GM12865 (cell line): ENCODE data around the gene TAF1C.

Source experiments
- DNase-seq: peaks from one replicate; pipeline ENCODE4 v3.0.0; 2010; ENCODE audit warnings: low read depth
- H3K4me3 ChIP-seq: 2 replicates; pipeline ENCODE4 v1.5.1; 2011; ENCODE audit warnings: mild to moderate bottlenecking, low read depth, low read length, control low read depth
- TF ChIP-seq, protein P1 (sequence below): IDR thresholded peaks from 2 replicates; pipeline ENCODE4 v1.5.1; 2011; ENCODE audit warnings: low read length, control low read depth, low read depth, inconsistent platforms; ENCODE audit not compliant: insufficient read depth; ENCODE audit errors: missing control alignments

TAF1C gene

DNA sequence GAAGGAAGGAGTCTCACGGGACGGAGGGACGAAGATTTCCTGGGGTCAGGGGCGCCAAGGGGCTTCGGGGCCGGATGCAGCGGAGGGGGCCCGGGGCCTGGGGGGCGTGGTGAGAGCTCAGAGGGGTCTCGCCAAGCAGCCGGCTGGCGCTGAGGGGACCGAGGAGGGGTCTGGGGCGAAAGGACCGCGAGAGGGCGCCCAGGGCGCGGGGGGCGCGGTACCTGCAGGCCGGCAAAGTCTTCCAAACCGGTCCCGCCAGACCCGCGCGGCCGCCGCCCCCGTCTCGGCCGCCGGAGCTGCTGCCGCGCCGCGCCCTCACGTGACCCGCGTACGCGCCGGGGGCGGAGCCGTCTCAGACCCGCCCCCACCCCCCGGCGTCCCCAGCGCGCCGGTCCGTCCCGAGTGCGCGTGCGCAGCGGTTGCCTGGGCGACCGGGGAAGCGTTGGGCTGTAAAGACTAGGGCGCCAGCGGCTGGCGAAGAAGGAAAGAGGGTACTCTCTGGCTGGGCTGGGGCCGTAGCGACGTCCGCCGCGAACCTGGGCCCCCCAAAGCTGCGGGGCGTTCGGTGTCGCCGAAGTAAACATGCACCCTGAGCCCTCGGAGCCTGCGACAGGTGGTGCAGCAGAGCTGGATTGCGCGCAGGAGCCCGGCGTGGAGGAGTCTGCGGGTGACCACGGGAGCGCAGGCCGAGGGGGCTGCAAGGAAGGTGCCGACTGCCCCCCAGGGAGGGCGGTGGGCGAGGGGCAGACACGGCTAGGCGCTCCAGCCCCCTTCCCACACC is 41.8 kb downstream of the TAF1C start, which contains the start of the genes DNAAF1 and HSDL1:
DNAAF1 (plus strand) TSS at position 450 of the 781 bp plus-strand sequence; CDS start at position 583, 133 bp downstream.
HSDL1 (minus strand) TSS at position 319 of the 781 bp plus-strand sequence. CDS start 13,856 bp downstream, outside the sequence.
- DNase-seq, result peak; percentile 93
- TF ChIP-seq, protein P1, sequence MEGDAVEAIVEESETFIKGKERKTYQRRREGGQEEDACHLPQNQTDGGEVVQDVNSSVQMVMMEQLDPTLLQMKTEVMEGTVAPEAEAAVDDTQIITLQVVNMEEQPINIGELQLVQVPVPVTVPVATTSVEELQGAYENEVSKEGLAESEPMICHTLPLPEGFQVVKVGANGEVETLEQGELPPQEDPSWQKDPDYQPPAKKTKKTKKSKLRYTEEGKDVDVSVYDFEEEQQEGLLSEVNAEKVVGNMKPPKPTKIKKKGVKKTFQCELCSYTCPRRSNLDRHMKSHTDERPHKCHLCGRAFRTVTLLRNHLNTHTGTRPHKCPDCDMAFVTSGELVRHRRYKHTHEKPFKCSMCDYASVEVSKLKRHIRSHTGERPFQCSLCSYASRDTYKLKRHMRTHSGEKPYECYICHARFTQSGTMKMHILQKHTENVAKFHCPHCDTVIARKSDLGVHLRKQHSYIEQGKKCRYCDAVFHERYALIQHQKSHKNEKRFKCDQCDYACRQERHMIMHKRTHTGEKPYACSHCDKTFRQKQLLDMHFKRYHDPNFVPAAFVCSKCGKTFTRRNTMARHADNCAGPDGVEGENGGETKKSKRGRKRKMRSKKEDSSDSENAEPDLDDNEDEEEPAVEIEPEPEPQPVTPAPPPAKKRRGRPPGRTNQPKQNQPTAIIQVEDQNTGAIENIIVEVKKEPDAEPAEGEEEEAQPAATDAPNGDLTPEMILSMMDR, result peak; percentile 9
- H3K4me3 ChIP-seq, result peak within 1 kb of the TSS; percentile 64

DNA sequence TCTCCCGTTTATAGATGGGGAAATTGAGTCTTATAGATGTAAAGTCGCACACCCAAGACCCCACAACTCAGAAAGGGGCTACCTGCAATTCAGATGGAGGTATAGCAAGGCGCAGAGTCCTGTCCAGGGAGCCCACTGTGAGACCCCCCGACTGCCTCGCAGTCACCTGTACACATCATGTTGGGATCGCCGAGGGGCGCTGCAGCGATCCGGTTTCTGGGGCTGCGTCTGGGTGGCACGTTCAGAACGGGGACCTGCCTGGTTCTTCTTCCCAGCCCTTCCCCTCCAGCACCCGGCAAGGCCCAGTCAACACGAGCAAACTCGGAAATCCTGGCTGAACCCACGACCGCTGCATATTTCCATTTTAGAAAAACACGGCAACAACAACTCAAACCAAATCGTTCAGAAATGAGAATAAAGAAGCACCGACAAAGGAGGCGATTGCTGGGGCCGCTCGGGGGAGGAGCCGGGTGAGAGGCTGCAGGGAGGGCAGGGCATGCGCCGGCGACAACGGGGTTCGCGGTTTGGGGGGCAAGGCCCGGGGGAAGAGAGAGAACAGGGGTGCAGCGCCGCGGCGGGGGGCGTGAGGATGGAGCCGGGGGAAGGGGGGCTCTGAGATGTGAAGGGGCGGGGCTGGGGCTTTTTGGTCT is 42.5 kb downstream of the TAF1C start:
- DNase-seq, result peak; percentile 36
- peak overlapping the region; percentile 64 for H3K4me3 ChIP-seq
- TF ChIP-seq, protein P1, result no peak

DNA sequence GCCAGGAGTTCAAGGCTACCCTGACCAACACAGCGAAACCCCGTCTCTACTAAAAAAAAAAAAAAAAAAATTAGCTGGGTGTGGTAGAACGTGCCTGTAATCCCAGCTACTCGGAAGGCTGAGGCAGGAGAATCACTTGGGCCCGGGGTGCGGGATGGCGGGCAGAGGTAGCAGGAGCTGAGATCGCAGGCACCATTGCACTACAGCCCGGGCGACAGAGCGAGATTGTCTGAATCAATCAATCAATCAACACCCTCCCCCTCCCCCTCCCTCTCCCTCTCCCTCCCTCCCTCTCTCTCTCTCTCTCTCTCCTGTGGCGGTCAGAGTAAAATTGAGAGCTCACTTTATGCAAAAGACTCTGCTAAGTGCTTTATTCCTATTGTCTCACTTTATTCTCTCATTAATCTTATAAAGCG is 43.1 kb downstream of the TAF1C start:
- TF ChIP-seq, protein P1, result no peak
- peak overlapping the region; percentile 64 for H3K4me3 ChIP-seq
- DNase-seq, result peak; percentile 30

DNA sequence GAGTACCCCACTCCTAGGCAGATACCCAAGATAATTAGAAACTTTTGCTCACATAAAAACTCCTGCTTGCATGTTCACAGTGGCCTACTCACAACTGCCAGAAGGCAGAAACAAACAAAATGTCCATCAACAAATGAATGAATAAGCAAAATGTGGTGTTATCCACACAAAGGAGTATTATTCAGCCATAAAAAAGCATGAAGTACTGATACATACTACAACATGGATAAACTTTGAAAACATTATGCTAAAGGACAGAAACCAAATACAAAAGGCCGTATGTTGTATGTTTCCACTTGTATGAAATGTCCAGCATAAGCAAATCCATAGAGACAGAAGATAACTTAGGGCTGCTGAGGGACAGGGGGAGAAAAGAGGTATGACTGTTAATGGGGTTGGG is 43.8 kb downstream of the TAF1C start:
- no peak for DNase-seq
- TF ChIP-seq, protein P1, result no peak
- no peak overlapping the region for H3K4me3 ChIP-seq

DNA sequence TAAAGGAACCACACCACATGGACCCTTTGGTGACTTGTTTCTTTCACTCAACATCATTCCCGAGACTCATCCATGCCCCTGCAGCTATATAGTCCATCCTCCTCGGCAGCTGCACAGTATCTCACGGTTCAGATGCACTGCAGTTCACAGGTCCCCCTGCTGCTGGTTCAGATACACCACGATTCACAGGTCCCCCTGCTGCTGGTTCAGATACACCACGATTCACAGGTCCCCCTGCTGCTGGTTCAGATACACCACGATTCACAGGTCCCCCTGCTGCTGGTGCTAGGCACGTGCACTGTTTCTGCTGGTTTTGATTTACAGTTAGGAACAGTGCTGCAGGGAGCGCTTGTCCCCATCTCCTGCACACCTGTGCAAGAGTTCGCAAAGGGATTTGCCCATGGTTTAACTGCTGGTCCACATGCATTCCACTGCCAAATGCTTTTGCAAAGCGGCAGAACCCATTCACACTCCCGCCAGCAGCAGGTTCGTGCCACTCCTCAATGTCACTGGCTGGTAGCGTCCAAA is 45.6 kb downstream of the TAF1C start:
- DNase-seq, result peak; percentile 60
- H3K4me3 ChIP-seq, result no peak overlapping the region
- TF ChIP-seq, protein P1, result peak; percentile 17

DNA sequence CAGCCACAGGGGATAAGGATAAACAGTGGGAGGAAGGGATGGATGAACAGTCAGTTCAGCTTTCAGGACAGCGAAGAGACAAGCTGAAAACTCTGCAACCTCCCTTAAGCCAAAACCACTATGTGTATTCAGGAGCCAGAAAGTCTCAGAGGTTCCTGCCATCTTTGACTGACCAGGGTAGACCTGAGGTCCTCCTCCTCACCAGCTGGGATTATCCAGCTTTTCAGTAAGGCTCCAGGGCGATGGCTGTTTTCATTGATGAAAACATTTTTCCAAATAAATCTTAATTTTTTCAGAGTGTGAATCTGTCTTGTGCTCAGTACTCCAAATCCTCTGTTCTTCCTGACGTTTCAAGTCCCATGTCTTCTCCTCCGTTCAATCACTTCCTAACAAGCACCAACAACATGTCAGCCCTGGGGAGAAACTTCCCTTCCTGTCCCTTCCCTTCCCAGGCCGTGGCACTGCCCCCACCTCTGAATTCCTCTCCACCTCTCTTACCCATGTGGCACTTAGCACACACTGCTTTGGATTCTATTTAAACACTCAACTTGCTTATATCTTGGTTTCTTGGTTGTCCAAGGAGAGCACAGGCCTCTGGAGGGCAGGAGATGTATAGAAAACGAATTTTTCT is 47.1 kb downstream of the TAF1C start:
- TF ChIP-seq, protein P1, result no peak
- H3K4me3 ChIP-seq, result no peak overlapping the region
- no peak for DNase-seq
